ENCODE results near the gene GAL. TPM values are rescaled to one million over a fixed set of nuclear protein-coding genes. Genes with fewer than 3 reads are reported as not detected.

The GAL gene
- total RNA-seq, 1 donor from 2014 or later: 1.8 TPM

DNA sequence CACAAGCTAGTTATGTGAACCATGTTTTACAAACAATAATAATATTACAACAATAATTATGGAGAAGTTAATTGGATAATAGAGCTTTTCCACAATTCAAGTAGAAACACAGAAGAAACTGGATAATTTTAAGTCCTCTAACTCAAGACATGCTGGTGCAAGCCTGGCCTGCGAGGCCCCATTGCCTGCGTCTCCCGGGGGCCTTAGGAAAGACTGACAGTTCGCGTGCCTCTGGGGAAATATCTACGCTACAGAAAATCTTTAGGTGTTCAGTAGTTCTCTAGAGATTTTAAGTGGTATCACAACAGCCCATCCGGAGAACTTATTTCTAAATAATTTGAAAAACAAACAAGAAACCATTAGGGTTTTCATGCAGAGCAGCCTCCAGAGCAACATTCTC, 23.2 kb downstream of the GAL start:
- DNase-seq (ENCODE audit: low read depth, low spot score): no peak

DNA sequence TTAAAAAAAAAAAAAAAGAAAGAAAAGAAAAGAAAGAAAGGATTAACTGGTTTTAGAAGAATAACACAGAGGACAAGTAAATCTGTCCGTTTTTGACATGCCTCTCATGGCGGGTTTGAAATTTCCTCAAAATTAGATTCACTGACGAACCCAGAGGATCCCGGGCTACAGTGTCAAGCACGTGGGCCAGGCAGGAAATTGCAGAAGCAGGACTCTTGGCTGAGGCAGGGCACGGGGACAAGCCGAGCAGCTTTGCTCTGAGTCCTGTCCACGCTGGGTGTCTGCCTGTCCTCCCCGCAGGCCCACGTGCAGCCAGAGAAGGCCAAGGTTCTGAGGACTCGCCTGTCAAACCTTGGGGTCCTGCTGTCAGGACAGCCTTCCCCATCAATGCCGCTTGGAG, 24.7 kb downstream of the GAL start:
- DNase-seq (ENCODE audit: low read depth, low spot score): no peak

DNA sequence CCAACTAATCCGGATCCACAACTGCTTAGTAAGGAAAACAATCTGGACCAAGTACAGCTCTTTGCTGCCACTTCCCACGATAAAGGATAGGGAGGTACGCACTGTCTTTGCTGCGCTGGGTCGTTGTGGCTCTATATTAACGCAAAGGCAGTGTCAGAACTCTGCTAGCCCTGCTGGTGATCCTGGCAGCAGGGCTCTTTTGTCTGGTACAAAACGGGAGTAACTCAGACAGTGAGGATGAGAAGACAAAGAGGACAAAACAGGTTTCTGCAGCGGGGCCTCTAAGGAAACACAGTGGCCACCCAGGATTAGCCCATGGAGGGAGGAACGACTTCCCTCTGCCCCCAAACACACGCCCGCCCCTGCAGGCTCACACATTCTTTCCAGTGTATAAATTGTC, 26.1 kb downstream of the GAL start:
- no peak for DNase-seq (ENCODE audit: low read depth, low spot score)

DNA sequence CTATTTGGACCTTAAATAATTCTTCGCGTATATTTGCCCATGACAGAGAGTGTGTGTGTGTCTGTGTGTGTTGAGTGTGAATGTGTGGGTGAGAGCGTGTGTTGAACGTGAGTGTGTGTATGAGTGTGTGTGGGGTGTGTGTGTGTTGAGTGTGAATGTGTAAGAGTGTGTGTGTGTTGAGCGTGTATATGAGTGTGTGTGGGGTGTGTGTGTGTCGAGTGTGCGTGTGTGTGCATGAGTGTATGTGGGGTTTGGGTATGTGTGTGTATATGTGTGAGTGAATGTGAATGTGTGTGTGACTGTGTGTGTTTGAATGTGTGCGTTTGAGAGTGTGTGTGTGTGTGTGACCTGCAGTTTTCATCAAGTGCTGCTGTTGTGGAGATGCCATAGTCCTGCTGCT, 26.8 kb downstream of the GAL start:
- no peak for DNase-seq (ENCODE audit: low read depth, low spot score)

DNA sequence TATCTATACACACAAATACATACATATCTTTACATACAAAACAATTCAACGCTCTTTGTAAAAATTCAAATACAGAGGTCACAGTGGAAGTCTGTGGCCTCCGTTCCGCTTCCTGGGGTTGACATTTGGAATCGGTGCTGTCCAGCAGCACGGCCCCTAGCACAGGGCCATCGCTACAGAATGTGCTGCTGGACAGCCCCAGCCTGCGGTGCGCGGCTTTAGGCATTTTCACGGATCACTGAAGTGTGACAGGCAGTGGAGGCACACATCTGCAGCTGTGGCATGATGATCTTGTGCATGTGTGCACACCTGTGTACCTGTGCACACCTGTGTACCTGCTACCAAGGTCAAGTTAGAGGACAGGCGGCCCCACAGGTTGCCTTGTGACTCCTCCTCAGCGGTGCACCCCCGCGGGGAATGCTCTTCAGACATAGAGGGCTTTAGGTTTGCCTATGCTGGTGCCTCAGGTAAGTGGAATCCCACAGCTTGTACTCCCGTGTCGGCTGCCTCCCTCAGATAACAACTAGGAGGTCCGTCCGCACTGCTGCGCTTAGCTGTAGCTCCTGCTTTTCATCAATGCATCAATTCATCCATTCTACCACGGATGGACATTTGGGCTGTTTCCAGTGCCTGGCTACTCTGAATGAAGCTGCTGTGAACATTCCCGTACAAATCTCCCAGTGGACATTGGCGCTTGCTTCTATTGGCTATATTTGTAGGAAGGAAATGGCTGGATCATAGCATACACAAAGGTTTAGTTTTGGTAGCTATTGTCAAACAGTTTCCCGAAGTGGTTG, 29.9 kb downstream of the GAL start:
- no peak for DNase-seq (ENCODE audit: low read depth, low spot score)

DNA sequence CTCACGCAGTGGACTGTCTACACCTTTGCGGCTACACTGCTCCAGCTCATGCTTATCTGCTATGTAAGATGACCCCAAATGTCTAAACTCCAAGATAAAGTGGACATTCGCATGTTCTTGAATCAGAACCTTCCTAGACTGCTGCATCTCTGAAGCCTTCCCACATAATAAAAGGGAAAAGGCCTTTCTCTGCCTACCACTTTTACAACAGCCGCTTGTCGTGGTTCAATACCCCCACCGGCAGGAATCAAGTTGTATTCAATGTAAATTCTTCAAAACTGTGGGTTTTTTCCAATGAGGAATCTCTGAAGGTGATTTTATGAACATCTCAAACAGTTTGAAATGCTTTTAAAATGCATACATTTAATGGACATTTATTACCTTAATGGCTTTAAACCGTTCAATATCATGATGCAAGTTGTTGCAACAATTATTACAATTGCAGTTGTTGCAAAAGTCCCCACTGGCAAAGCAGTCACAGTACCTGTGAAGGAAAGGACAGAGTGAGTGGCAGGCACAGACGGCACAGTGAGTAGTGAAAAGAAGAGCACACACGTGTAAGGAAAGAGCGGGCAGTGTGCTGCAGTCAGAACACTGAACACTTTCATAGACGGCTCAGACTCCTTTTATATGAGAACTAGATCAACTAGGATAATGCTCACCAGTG, 31.2 kb downstream of the GAL start:
- no peak for DNase-seq (ENCODE audit: low read depth, low spot score)

DNA sequence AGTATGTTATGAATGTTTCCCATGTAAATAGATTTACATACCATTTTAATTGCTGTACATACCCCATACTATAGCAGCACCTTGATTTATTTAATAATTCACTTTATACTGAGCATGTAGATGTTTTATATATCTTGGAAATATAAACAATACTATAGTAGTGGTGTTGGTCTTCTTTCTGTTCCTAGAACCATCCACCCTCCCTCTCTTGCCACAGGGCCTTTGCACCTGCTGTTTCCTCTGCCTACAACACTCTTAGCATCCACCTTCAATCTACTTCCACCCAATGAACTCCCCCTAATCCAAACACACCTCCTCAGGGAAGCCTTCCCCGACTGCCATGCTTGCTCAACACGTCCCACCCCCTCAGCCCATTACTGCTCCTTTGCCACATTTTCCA, 36.7 kb downstream of the GAL start:
- no peak for DNase-seq (ENCODE audit: low read depth, low spot score)

DNA sequence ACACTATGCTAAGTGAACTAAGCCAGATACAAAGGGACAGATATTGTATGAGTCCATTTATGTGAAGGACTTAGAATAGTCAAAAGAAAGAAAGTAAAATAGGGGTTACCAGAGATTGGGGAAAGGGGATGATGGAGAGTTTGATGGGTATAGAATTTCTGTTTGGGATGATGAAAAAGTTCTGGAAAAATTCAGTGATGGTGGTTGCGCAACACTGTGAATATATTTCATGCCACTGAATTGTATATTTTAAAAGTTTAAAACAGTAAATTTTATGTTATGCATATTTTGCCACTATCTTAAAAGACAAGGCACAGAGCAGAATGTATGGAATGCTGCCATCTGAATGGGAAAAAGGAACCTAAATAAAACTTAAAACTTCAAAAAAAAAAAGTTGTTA, 37.8 kb downstream of the GAL start:
- no peak for DNase-seq (ENCODE audit: low read depth, low spot score)

DNA sequence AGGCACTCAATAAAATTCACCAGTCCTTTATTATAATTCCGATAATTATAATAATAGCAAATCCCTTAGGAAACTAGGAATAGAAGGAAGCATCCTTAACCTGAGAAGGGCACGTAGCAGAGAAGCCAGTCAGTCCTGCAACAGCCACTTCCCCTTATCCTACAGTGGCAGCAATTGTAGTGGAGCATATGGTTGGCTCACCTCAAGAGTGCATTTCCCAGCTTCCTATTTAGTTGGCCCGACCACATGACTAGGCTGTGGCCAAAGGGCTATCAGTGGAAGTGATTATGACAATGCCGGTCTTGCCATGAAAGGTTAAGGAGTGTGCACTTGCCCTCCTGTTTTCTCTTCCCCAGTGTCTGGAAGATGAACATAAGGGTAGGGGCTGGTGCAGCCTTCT, 39.9 kb downstream of the GAL start:
- no peak for DNase-seq (ENCODE audit: low read depth, low spot score)

DNA sequence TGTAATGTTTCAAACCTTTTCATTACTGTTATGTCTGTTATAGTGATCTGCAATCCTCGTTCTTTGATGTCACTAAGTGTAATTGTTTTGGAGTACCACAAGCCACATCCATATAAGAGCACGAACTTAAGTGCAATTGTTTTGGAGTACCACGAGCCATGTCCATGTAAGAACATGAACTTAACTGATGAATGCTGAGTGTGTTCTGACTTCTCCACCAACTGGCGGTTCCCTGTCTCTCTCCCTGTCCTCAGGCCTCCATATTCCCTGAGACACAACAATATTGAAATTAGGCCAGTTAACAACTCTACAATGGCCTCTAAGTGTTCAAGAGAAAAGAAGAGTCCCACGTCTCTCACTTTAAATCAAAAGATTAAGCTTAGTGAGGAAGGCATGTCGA, 43.4 kb downstream of the GAL start:
- no peak for DNase-seq (ENCODE audit: low read depth, low spot score)

DNA sequence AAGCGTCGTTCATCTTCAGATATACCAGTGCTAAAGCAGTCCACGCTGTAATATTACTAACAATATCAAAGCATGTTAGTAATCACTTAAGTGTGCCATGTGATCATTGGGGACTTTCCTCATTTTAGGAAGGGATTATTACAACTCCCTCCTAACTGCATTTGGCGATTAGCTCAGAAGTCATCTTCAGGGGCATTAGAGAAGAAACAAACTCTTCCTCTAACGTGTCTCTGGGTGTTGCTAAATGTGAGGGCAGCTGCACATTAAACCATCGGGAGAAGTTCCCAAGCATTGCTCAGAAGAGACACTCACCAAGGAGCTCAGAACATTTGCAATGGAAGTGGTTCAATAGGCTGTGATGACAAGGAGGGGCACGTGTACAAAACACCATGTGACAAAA, 49.8 kb downstream of the GAL start:
- no peak for DNase-seq (ENCODE audit: low read depth, low spot score)

DNA sequence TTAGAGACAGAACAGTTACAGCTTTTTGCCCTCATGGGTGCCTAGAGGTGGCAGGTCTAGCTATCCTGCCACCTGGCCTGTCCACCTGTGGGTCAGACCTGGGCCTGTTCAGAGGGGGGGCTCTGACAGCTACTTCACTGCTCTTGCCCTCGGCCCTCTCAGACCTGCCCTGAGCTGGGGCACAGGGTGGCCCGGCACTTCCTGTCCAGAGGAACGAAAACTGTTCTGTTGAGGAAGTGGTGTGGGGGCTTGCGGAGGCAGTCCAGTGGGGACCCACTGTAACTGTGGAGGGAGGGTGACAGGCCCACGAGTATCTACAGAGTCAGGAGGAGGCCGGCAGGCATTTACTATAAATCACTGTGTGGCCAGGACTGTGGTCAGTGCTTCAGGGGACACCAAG, 50.8 kb downstream of the GAL start:
- DNase-seq (ENCODE audit: low read depth, low spot score): no peak

DNA sequence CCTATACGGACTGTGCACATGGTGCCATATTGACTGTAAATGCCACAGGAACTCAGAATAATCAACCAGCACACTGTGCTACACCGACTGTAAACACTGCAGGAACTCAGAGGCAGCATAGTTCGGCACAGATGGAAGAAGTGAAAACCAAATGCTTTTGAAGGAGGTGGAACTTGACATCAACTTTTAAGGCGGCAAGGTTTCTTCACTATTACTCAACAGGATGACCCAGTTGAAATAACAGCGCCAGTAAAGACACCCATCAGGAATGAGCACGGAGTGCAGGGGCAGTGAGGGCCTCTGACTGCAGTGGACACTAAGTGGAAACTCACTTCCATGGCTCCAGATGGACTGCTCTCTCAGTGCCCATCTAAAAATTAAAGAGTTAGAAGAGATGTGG, 51.3 kb downstream of the GAL start:
- DNase-seq (ENCODE audit: low read depth, low spot score): no peak

Other genes with a start within 250 kb of the GAL start
- gene PPP6R3, start 223.8 kb upstream of the GAL start, total RNA-seq: 128 and 154 TPM in 2 replicates
- gene TESMIN, start 67.0 kb downstream of the GAL start, total RNA-seq: 1.5 and 1.9 TPM in 2 replicates
- 70.6 and 89.4 TPM in 2 replicates for gene CPT1A, start 157.4 kb downstream of the GAL start, total RNA-seq
- gene MRPL21, start 219.3 kb downstream of the GAL start, total RNA-seq: 58.6 and 88.8 TPM in 2 replicates
- gene IGHMBP2, start 219.3 kb downstream of the GAL start, total RNA-seq: 9.1 and 13.4 TPM in 2 replicates